ENCODE data around the gene ORC1.
"Not testable (repeated sequence)": the region's sequence is repeated elsewhere in the genome, so short reads cannot be mapped to it uniquely, and the experiment has no call there.

The ORC1 gene

DNA sequence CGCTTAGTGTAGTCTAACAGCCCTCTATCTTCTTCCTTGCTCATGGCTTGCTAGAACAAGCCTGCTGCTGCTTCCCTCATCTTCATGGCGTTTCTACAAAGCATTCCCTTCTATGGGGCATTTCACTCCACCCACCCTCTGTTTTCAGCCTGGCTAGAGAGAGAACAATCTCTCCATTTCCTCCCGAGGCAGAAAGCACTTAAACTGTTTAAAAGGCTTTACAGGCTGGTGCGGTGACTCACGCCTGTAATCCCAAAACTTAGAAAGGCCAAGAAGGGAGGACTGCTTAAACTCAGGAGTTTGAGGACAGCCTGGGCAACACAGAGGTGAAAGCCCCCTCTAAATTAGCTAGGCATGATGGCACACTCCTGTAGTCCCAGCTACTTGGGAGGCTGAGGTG lies 17.8 kb downstream of the ORC1 start:
- DNase-seq (ENCODE audit: low read depth), result no peak

GRCh38 chr1:52385376-52385775 lies 18.8 kb downstream of the ORC1 start:
- no peak for DNase-seq (ENCODE audit: low read depth)

GRCh38 chr1:52369851-52370250 lies 34.4 kb downstream of the ORC1 start:
- DNase-seq (ENCODE audit: low read depth), result not testable (repeated sequence)

DNA sequence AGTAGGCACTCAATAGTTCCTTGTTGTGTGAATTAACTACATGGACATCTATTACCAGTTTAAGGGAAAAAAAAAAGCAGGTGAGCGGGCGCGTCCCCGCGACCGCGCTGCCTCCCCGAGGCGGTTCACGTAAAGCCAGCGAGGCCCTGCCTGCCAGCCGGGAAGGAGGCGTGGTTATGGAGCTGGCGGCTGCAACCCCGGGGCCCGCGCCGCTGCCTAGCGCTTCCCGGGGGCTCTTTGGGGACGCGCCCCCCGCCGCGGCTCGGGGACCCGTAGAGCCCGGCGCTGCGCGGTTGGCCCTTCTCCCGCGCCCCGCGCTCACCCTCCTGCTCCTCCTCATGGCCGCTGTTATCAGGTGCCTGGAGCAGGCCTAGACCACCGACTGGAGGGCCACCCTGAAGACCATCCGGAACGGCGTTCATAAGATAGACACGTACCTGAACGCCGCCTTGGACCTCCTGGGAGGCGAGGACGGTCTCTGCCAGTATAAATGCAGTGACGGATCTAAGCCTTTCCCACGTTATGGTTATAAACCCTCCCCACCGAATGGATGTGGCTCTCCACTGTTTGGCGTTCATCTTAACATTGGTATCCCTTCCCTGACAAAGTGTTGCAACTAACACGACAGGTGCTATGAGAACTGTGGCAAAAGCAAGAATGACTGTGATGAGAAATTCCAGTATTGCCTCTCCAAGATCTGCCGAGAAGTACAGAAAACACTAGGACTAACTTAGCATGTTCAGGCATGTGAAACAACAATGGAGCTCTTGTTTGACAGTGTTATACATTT lies 35.6 kb downstream of the ORC1 start:
- DNase-seq (ENCODE audit: low read depth), result peak; percentile 49

DNA sequence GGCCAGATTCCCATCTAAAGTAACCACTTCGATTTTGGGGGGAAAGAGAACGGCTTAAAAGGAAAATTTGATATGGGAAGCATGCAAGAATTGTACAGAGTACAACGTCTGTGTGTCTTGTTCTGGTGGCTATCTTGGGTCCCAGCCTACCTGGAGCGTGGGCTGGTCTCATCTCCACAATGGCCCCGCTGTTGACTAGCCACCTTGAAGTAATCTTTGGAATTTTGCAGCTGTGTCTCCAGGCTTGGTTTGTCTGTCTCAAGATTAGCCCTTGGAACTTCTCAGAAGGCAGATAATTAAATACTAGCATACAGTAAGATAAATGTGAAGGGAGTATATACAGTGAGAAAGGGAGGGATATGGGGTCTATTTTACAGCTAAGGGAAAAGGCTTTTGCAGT lies 37.0 kb downstream of the ORC1 start:
- no peak for DNase-seq (ENCODE audit: low read depth)

DNA sequence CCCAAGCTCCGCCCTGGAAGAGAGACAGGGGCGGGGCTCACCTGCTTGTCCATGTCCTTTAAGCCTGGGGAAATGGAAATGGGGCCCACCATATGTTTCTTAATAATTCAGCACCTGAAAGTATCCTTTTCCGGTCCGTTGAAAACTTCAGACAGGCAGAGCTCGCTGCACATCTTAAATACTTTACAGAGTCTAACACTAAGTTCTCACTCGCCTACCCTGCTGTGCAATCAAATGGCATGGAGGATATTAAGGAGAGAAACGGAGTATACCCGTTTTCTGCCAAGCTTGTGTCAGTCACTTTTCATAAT lies 37.8 kb downstream of the ORC1 start:
- no peak for DNase-seq (ENCODE audit: low read depth)

GRCh38 chr1:52365746-52366516 lies 38.3 kb downstream of the ORC1 start, which contains the start of gene CC2D1B:
CC2D1B (minus strand) TSS chr1:52366205; CDS start chr1:52364620, 1,585 bp downstream.
- DNase-seq (ENCODE audit: low read depth), result peak; percentile 98

DNA sequence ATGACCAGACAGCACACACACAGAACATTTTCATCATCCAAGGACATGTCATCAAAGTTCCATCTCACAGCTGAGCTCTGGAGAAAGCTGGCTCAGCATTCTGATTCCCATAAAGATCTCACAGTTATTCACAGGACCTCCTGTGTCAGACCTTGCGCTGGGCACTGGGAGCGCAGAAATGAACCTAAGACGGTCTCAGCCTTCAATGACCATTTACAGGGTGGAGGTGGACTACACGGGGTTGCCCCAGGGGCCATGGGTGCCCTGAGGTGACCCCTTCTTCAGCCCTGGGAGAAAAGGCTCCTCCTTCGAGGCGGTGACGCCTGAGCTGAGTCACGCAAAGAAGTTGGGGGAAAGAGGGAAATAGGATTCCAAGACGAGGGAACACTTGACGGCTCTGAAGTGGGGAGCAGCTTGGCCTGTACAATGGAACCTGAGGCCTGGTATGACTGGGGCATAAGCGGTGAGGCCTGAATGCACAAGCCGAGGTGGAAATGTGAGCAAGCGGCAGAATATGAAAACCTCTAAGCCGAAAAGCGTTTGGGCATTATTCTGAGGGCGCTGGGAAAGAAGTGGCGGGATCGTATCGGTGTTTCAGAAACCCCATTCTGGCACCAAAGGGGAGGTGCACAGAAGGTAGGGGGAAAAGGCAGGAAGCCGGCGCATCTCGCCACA lies 39.0 kb downstream of the ORC1 start:
- no peak for DNase-seq (ENCODE audit: low read depth)

DNA sequence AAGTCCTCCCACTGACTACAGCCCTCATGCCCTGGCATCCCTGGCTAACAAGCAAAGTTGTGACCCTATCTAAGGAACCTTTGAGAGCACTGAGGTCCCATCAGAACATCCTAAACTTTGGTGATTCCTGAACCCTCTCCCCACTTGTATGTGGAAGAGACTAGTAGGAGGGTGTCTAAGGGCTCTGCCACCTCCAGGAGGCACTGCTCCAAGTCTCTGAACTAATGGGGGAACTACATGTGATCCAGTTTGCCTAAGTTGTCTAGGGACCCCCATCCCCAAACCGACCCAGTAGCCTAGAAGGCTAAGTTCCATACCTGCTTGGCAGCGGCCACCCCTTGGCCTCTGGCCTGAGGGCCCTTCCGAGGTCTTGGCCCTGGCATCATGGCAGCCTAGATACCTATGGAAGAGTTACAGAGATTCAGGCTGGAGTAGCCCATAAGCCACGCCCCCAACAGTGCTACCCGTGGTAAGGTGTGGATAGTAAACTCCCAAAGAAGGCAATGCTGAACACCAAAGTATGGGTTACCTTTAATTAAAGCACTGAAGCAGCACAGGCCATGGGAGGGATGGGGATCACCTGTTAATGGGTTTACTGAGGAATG lies 39.9 kb downstream of the ORC1 start:
- no peak for DNase-seq (ENCODE audit: low read depth)

- no peak for DNase-seq (ENCODE audit: low read depth)
Measured at GRCh38 chr1:52360595-52360968, 43.6 kb downstream of the ORC1 start.

GRCh38 chr1:52359676-52360594 lies 44.3 kb downstream of the ORC1 start:
- DNase-seq (ENCODE audit: low read depth), result no peak

DNA sequence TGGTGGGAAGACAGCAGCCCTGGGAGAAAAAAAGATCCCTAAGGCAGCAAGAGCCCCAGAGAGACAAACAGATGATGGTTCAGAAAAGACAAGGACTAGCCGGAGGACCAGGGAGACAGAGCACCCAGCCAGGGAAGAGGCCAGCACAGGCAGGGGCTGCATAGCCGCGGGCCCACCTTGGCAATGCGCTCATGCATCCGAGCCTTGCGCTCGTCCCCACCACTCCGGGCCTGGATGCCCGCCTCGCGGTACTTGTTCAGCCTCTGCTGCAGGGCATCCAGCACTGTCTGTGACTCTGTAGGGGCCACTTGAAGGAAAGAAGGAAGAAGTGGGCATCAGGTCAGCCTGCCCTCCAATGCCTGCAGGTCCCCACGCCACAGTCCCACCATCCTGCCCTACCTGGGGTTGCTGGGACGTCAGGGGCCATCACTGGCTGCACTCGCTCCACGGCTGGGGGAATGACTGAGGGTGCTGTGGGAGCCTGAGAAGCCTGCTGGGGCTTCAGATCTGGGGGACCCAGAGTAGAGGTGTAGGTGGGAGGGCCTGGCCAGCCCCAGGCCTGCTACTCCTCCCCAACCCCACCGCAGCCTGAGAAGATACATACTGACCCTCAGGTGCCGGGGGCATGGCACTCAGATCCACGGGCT lies 45.2 kb downstream of the ORC1 start:
- DNase-seq (ENCODE audit: low read depth), result no peak

- no peak for DNase-seq (ENCODE audit: low read depth)
Measured at GRCh38 chr1:52357397-52357796, 46.8 kb downstream of the ORC1 start.

DNA sequence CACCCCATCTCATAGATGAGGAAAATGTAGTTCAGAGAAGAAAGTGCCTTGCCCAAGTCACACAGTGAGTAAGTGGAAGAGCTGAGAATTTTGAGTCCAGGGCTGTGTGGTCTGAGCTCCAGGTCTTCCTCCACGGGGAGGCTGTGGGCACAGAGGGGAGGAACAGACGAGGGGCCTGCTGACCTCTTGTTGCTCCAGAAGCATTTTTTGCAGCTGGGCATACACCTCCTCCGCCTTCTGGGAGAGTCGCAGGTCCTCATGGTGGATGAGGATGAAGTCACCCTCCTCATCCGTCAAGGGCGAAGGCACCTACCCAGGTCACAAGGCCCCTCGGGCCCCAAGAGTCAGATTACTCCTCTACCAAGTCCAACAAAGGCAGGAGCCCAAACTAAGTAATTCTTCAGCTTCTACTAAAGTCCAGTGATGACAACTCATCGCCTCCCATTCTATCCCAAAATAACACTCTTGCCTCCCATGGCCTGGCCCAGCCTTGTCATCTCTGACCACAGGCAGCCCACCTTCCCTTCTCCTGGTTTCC lies 47.3 kb downstream of the ORC1 start:
- DNase-seq (ENCODE audit: low read depth), result no peak

DNA sequence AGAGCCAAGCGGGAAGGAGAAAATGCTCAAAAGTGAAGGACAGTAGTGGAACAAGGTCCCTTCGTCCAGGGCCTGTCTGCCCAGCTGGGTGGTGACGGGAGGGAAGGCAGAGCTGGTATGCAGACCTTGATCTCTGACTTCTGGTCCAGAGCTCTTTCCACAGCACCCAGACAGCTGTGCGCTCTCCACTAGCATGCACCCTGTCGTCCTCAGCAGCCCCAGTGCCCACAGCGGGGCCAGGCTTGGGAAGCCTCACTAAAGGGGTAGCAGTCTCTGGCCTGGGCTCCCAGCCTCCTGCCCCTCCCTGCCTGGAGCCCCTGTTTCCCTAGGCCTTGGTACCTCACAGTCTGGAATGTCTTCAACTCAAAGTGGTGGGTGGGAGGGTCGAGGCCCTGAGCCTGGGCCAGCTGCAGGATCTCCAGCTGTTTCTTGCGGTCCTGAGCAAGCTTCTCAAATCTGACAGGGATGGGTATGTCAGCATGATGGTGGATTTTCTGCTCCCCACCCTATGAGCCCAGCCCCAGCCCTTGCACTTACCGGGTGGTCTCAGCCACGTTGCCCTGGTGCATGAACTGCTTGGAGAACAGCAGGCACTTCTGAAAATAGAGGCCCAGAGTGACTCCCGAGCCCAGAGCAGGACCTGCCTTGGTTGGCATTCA lies 48.2 kb downstream of the ORC1 start:
- DNase-seq (ENCODE audit: low read depth), result no peak

DNA sequence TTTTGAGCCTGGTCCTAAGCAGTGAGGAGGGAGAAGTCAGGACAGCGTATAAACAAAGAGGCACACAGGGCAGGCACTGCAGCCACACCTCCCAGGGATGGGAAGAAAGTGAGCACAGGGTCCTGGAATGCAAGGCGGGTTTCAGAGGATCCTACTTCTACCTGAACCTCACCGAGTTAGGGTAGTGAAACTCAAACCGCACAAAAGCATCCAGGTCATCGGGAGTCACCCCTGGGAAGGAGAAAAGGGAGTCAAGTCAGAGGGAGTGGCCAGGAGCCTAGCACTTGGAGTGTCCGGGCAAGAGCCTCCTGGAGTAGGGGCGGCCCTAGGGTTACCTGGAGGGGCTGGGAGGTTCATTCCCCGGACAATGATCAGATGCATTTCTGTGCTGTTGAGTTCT lies 48.8 kb downstream of the ORC1 start:
- DNase-seq (ENCODE audit: low read depth), result no peak

- DNase-seq (ENCODE audit: low read depth), result no peak
Measured at GRCh38 chr1:52352690-52353089, 51.5 kb downstream of the ORC1 start.

GRCh38 chr1:52348704-52349300 lies 55.4 kb downstream of the ORC1 start:
- no peak for DNase-seq (ENCODE audit: low read depth)

- DNase-seq (ENCODE audit: low read depth), result no peak
Measured at GRCh38 chr1:52346653-52347052, 57.6 kb downstream of the ORC1 start.

GRCh38 chr1:52345252-52345651 lies 59.0 kb downstream of the ORC1 start:
- DNase-seq (ENCODE audit: low read depth), result no peak
